ENCODE results near the gene LRRC37A3. TPM values are rescaled to one million over a fixed set of nuclear protein-coding genes. Genes with fewer than 3 reads are reported as not detected.
A peak's percentile ranks its signal among the peaks of the same experiment; 100 is the strongest.
"Not testable (repeated sequence)": the region's sequence is repeated elsewhere in the genome, so short reads cannot be mapped to it uniquely, and the experiment has no call there.

The LRRC37A3 gene
- total RNA-seq, 1 donor = 8.9 TPM

DNA sequence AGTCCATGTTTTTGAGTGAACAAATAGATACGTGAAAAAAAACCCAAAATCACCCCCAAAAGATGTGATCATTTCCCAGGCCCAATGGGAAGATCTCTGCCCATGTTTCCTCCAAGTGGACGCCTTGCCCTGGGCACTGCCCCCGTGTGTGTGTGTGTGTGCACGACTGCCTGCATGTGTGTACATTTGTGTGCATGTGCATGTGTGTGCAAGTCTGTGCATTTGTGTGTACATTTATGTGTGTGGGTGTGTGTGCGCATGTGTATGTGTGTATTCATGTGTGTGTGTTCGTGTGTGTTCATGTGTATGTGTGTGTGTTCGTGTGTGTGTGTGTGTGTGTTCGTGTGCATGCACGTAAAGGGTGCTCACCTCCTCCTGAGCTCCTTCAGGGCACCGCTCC lies 16.8 kb upstream of the LRRC37A3 start:
- no peak overlapping the region for H3K4me3 ChIP-seq (ENCODE audit: low read depth, low read length)
- TF ChIP-seq, protein P1, sequence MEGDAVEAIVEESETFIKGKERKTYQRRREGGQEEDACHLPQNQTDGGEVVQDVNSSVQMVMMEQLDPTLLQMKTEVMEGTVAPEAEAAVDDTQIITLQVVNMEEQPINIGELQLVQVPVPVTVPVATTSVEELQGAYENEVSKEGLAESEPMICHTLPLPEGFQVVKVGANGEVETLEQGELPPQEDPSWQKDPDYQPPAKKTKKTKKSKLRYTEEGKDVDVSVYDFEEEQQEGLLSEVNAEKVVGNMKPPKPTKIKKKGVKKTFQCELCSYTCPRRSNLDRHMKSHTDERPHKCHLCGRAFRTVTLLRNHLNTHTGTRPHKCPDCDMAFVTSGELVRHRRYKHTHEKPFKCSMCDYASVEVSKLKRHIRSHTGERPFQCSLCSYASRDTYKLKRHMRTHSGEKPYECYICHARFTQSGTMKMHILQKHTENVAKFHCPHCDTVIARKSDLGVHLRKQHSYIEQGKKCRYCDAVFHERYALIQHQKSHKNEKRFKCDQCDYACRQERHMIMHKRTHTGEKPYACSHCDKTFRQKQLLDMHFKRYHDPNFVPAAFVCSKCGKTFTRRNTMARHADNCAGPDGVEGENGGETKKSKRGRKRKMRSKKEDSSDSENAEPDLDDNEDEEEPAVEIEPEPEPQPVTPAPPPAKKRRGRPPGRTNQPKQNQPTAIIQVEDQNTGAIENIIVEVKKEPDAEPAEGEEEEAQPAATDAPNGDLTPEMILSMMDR (IDR thresholded peaks at IDR 0.05; ENCODE audit: insufficient read depth, low read length) = no peak
- no peak for DNase-seq (ENCODE audit: low read depth)

GRCh38 chr17:64934284-64934778 lies 15.1 kb upstream of the LRRC37A3 start:
- not testable (repeated sequence) for DNase-seq (ENCODE audit: low read depth); H3K4me3 ChIP-seq (ENCODE audit: low read depth, low read length)

DNA sequence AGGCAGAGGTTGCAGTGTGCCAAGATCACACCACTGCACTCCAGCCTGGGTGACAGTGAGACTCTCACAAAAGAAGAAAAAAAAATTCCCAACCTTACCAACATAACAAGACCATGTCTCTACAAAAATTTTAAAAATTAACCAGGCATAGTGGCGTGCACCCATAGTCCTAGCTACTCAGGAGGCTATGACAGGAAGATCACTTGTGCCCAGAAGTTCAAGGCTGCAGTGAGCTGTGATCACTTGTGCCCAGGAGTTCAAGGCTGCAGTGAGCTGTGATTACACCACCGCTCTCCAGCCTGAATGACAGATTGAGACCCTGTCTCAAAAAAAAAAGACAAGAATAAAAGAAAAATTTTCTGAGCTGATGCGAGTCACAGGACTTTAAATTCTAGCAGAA lies 13.6 kb upstream of the LRRC37A3 start:
- H3K4me3 ChIP-seq (ENCODE audit: low read depth, low read length); DNase-seq (ENCODE audit: low read depth): not testable (repeated sequence)

- DNase-seq (ENCODE audit: low read depth); H3K4me3 ChIP-seq (ENCODE audit: low read depth, low read length): not testable (repeated sequence)
Measured at GRCh38 chr17:64930374-64930773, 11.1 kb upstream of the LRRC37A3 start.

DNA sequence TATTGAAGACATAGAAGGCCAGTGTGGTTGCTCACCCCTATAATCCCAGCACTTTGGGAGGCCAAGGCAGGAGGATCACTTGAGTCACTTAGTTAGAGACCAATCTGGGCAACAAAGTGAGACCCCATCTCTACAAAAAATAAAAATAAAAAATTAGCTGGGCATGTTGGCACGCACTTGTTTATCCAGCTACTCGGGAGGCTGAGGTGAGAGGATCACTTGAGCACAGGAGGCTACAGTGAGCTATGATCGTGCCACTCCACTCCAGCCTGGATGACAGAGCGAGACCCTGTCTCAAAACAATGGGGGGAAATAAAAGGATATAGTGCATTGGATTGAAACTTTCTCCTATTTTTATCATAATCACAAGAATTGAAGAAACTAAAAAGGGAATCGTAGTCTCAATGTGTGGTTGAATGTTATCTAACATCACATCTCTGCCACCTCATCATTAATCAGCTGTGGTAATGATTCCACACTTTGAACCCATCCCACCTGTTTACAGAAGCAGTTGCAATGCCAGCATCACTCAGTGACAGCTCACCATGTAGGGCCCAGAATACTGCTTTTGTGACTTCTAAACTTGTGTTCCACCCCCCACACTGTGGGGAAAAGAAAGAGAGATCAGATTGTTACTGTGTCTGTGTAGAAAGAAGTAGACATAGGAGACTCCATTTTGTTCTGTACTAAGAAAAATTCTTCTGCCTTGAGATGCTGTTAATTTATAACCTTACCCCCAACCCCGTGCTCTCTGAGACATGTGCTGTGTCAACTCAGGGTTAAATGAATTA lies 10.3 kb upstream of the LRRC37A3 start:
- H3K4me3 ChIP-seq (ENCODE audit: low read depth, low read length) = not testable (repeated sequence)
- peak; percentile 20 for DNase-seq (ENCODE audit: low read depth)

GRCh38 chr17:64928701-64929100 lies 9.4 kb upstream of the LRRC37A3 start:
- peak; percentile 16 for DNase-seq (ENCODE audit: low read depth)
- H3K4me3 ChIP-seq (ENCODE audit: low read depth, low read length) = not testable (repeated sequence)

DNA sequence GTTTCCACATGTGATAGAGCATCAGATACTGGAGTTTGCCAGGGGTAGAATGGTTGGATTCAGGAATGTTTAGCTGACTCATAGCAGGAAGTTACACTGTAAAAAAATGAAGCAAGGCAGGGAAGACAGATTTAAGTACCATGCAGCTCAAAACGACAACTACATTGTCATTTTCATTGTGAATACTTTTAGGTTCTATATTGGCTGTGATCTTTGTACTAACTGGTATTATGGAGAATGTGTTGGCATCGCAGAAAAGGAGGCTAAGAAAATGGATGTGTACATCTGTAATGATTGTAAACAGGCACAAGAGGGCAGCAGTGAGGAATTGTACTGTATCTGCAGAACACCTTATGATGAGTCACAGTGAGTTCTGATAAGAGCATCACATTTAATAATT lies 8.2 kb upstream of the LRRC37A3 start:
- peak; percentile 82 for DNase-seq (ENCODE audit: low read depth)
- not testable (repeated sequence) for H3K4me3 ChIP-seq (ENCODE audit: low read depth, low read length)
- TF ChIP-seq, protein P1 (IDR thresholded peaks at IDR 0.05; ENCODE audit: insufficient read depth, low read length) = peak; percentile 49

GRCh38 chr17:64926430-64926829 lies 7.2 kb upstream of the LRRC37A3 start:
- H3K4me3 ChIP-seq (ENCODE audit: low read depth, low read length); DNase-seq (ENCODE audit: low read depth): not testable (repeated sequence)

GRCh38 chr17:64925244-64925643 lies 6.0 kb upstream of the LRRC37A3 start:
- H3K4me3 ChIP-seq (ENCODE audit: low read depth, low read length); DNase-seq (ENCODE audit: low read depth): not testable (repeated sequence)

- DNase-seq (ENCODE audit: low read depth); H3K4me3 ChIP-seq (ENCODE audit: low read depth, low read length): not testable (repeated sequence)
Measured at GRCh38 chr17:64923051-64923568, 3.8 kb upstream of the LRRC37A3 start.

DNA sequence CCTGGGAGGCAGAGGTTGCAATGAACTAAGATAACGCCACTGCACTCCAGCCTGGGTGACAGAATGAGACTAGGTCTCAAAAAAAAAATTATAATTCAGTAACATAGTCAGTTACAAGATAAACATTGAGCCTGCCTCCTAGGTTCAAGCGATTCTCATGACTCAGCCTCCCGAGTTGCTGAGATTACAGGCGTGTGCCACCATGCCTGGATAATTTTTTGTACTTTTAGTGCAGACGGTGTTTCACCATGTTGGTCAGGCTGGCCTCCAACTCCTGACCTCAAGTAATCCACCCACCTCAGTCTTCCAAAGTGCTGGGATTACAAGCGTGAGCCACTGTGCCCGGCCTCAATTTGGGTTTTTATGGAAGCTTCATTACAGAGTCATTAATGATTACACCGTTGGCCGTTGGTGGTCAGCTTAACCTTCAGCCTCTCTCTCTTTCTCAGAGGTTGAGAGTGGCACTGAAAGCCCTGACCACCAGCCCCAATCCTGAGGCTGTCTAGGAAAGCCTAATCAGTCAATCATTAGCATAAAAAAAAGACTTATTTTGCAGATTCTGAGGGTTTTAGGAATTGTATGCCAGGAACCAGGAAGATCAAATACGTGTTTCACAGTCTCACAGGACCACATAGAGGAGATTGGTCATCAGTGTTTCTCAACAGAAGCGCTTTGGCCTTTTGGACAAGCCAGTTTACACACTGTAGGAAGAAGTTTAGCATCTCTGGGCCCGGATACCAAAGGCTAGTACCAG lies 1.3 kb upstream of the LRRC37A3 start:
- no peak for DNase-seq (ENCODE audit: low read depth)
- TF ChIP-seq, protein P1 (IDR thresholded peaks at IDR 0.05; ENCODE audit: insufficient read depth, low read length) = no peak
- H3K4me3 ChIP-seq (ENCODE audit: low read depth, low read length) = no peak overlapping the region

Data from fibroblast of the aortic adventitia (primary cell).